ENCODE data around the gene FAM3C. TPM values are rescaled to one million over a fixed set of nuclear protein-coding genes. Genes with fewer than 3 reads are reported as not detected.

Gene FAM3C
- total and polyA plus RNA-seq, 8 donors: 15.2 to 147 (median 26.0) TPM

- Histone ChIP-seq H3K27me3 (no peaks in the 10 kb centered on the region), H3K4me3 (no peak overlapping the region), H3K27ac (no peak overlapping the region), H3K4me1 (no peaks in the 10 kb centered on the region), H3K9me3 (no peaks in the 10 kb centered on the region), H3K36me3 (no peaks in the 10 kb centered on the region)
- no peak for DNase-seq
- intact Hi-C loops (cut with DNase I; ENCODE audit: low total_unique reads): no loop called here
- TF ChIP-seq POLR2AphosphoS5 (IDR thresholded peaks at IDR 0.05) (no peak), EP300 (IDR thresholded peaks at IDR 0.05) (no peak), POLR2A (IDR thresholded peaks at IDR 0.05) (no peak)
- TF ChIP-seq, protein P1, sequence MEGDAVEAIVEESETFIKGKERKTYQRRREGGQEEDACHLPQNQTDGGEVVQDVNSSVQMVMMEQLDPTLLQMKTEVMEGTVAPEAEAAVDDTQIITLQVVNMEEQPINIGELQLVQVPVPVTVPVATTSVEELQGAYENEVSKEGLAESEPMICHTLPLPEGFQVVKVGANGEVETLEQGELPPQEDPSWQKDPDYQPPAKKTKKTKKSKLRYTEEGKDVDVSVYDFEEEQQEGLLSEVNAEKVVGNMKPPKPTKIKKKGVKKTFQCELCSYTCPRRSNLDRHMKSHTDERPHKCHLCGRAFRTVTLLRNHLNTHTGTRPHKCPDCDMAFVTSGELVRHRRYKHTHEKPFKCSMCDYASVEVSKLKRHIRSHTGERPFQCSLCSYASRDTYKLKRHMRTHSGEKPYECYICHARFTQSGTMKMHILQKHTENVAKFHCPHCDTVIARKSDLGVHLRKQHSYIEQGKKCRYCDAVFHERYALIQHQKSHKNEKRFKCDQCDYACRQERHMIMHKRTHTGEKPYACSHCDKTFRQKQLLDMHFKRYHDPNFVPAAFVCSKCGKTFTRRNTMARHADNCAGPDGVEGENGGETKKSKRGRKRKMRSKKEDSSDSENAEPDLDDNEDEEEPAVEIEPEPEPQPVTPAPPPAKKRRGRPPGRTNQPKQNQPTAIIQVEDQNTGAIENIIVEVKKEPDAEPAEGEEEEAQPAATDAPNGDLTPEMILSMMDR (IDR thresholded peaks at IDR 0.05): no peak
- WGBS, 5 donors: 77 to 91% (median 84%) methylated on average over 8 of the region's 8 CpGs
Measured at GRCh38 chr7:121302214-121302745, 93.8 kb downstream of the FAM3C start.

- Histone ChIP-seq H3K36me3 (no peaks in the 10 kb centered on the region), H3K4me1 (no peaks in the 10 kb centered on the region), H3K9me3 (no peaks in the 10 kb centered on the region), H3K27me3 (no peaks in the 10 kb centered on the region), H3K27ac (no peak overlapping the region), H3K4me3 (no peak overlapping the region)
- DNase-seq: peak in 1 of 2 donors; percentile 23
- intact Hi-C loops (cut with DNase I; ENCODE audit: low total_unique reads): no loop called here
- TF ChIP-seq POLR2A (IDR thresholded peaks at IDR 0.05): no peak
- no peak for TF ChIP-seq EP300 (IDR thresholded peaks at IDR 0.05)
- TF ChIP-seq POLR2AphosphoS5 (IDR thresholded peaks at IDR 0.05): no peak
- TF ChIP-seq, protein P1 (IDR thresholded peaks at IDR 0.05): no peak
- 73 to 81% (median 74%) methylated on average over 9 of the region's 9 CpGs for WGBS, 5 donors
Measured at GRCh38 chr7:121301446-121302213, 94.5 kb downstream of the FAM3C start.

GRCh38 chr7:121300685-121301420, 95.3 kb downstream of the FAM3C start:
- H3K4me3 ChIP-seq: no peak overlapping the region
- no peaks in the 10 kb centered on the region for H3K4me1 ChIP-seq
- no peaks in the 10 kb centered on the region for H3K9me3 ChIP-seq
- H3K27ac ChIP-seq: no peak overlapping the region
- TF ChIP-seq EP300 (IDR thresholded peaks at IDR 0.05): no peak
- TF ChIP-seq, protein P1 (IDR thresholded peaks at IDR 0.05): no peak
- TF ChIP-seq POLR2AphosphoS5 (IDR thresholded peaks at IDR 0.05): no peak
- no peak for TF ChIP-seq POLR2A (IDR thresholded peaks at IDR 0.05)
- no peaks in the 10 kb centered on the region for H3K27me3 ChIP-seq
- peaks cover 0 to 3% (median under 1%) of the 10 kb centered on the region in 4 donors for H3K36me3 ChIP-seq
- WGBS, 5 donors: 85 to 92% (median 91%) methylated on average over 2 of the region's 2 CpGs
- intact Hi-C loops (cut with DNase I; ENCODE audit: low total_unique reads): no loop called here
- DNase-seq: no peak

Other genes starting within 250 kb of the FAM3C start
- gene WNT16, start 67.3 kb downstream of the FAM3C start, total RNA-seq: under 1 TPM in 1 of 5 donors, not detected in 4; 0.37 TPM
- gene WNT16, start 67.3 kb downstream of the FAM3C start, polyA plus RNA-seq: under 1 TPM in 1 of 3 donors, not detected in 2; 0.05 TPM

Measured in stomach (tissue), 9 donors.